ENCODE results near the gene ZNF609.

The ZNF609 gene

DNA sequence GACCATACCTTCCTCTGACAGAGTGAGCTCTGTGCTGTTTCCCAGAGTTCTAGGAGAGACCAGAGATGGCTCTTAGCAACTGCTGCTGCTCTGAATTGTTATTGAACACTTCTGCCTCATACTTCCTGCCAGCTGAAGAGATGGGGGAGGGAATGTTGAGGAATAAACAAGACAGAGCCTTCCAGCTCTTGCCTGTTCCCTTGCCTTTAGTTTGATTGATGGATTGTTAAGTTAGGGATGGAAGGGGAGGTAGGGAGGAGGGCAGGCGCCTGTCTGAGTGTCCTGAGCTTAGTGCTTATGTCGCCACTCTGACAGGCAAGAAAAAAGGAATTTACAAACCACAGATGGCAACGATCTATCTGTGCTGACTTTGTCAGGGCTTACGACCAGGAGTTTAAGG is 42.8 kb downstream of the ZNF609 start:
- no peak for DNase-seq

DNA sequence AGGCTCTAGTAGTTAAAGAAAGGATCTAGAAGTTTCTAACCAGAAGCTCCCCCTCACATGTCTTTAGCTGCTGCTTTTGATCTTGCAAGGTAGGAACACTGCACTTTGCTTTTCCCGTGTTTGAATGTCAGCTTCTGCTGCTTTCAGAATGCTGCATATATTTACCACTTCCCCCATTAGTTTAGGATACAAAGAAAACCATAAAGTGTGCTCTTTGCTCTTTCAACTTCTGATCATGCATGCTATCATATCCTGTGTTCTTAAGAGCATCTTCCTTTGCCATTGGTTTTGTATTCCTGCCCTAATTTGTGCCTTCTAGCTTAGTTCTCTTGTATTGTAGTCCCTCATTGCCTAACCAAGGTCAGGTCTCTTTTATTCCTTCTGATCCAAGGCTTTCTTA is 43.3 kb downstream of the ZNF609 start:
- DNase-seq, result no peak

DNA sequence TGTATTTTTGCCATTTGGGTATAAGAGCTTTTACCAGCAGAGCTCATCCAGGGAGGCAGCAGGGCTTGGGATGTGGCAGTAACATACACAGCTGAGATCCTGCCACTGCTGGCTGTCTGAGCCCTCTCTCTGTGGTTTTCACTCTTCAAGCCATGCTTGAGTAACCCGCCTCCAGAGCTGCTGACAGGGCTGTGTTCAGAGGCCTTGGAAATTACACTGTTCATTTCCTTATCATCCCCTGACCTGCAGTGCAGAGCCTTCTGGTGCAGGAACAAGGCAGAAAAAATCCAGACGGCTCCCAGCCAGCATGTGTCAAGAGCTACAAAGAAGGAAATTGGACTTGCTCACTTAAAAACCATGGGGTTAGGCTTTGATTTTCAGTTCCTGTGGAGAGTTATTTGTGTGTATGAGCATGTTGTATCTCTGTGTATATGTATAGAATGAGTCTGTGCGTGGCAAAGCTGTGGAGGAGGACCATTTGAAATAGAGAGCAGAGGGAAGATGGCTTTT is 47.0 kb downstream of the ZNF609 start:
- peak; percentile 93 for DNase-seq

DNA sequence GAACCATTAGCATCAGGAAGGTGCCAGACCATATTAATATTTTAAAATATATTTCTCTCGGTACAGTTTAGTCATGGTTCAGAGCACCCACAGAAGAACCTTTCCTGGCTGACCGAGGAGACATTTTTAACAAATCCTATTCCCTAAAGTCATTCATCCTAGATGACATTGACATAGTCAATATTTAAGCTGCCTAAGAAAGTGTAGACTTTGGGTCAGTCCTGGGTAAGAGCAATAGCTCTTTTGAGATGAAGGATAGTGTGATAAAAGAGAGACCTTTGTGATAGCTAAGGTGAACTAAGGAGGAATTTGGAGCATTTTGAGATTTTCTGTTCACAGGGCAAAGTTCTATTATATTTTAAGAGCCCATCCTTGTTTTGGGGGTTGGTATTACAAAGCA is 47.5 kb downstream of the ZNF609 start:
- no peak for DNase-seq

DNA sequence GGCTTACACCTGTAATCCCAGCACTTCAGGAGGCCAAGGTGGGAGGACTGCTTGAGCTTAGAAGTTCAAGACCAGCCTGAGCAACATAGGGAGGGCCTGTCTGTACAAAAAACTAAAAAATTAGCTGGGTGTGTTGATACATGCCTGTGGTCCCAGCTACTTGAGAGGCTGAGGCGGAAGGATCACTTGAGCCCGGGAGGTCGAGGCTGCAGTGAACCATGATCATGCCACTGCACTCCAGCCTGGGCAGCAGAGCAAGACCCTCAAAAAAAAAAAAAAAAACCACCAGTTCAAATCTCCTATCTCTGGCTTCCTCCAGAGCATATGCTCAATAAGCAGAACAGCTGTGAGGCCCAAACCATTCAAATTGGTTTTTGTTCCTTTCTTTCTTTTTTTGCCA is 53.4 kb downstream of the ZNF609 start:
- no peak for DNase-seq

DNA sequence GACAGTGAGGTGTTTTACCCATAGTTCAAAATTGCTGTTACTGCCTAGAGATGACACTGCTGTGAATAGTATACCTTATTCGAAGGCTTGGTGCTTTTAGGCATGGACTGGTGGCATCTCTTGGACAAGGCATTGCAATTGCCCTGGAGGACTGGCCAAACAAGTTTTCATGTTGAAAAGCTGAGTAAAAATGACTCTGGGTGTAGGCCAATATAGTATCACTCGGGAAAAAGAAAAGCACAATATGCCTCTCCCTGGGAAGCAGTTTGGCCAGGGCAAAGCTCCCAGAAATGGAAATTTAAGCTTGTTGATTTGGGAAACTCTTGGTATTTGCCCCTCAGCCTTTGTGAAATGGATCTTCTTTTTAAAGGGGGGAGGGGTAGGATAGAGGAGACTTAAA is 54.8 kb downstream of the ZNF609 start:
- DNase-seq, result no peak

DNA sequence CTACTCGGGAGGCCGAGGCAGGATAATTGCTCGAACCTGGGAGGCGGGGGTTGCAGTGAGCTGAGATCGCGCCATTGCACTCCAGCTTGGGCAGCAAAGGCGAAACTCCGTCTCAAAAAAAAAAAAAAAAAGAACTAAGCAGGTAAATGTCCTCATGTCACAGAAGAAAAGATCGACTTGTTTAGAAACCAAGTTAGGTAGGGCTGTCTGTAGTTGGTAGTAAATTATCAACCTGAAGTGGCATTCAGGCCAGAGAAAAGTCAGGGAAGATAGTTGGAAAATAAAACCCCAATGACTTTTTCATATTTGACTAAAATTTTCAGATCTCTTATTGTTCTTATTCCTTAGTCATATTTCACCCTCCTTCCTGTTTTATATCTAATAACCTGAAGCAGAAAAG is 55.4 kb downstream of the ZNF609 start:
- no peak for DNase-seq

DNA sequence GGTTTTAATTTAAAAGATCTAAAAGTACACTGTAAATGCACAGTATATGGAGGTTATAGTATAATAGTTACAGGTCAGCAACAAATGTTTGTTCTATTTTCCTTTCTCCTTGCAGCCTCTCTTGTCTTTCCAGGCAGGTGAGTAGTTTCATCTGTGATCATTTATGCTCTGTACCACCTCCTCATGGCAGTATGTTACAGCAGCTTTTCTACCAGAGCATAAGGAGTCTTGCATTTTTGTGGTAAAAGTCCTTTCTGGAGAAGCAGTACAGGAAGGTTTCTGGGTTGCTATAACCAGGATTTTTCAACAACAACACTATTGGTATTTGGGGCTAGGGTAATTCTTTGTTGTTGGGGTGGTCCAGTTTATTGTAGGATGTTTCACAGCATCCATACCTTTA is 59.5 kb downstream of the ZNF609 start:
- peak; percentile 17 for DNase-seq

DNA sequence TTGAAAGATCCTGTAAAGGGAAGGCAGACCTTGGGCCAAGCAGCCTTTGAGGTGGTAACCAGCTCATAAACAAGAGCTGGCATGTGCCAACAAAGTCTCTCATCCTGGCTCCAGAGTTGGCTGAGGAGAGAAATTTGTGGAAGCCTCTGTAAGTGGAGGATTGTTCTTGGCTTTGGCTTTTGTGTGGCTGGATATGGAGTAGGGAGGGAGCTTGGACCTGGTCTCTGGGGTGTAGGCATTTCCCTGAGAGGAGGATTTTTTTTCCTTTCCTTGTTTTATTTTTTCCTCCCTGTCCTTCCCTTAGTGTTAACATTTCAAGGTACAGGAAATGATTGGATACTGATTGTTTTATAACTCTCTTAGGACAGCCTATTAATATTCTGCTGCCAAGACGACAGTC is 60.8 kb downstream of the ZNF609 start:
- DNase-seq, result no peak

DNA sequence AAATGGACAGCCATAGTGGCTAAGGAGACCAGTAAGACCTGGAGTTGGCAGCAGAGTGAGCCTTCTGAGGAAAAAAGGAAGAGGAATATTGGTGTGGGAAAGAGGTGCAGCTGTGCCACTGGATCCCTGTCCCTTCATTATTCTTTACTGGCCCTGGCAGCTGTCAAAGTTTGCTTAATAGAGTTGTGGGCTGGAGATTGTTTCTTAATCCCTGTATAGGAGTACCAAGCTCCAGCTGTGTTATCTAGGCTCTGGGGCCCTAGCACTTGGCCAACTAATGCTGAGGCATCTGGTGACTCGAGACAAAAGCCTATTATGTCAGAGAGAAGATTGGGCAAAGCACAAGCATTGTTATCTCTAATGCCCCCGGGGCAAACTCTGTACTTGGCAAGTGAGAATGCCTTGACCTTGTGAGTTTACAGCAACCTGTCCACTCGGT is 61.4 kb downstream of the ZNF609 start:
- peak; percentile 92 for DNase-seq

DNA sequence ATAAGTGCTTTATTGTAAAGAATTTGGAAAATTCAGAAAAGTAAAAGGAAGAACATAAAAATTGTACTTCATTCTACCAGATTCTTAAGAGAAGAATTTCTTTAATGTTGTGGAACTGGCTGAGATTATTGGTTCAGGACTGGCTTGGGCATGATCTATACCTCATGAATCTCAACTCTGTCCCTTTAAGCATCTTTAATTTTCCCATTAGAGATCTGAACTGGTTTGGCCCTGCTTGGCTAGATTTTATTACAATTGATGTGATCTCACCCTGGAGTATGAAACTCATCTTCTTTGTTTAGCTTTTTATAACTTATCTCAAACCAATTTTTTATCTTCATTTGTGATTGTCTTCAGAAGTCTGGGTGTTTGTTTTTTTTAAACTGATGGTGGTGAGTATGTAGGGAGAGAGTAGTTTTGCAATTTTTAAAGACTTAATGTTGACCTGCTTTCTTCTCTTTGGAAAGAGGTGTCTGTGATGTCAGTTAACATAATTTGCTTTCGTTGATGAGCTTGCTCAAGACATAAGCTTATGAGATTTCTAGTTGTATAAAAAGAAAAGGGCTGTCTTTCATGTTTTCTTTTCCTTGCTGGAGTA is 61.9 kb downstream of the ZNF609 start:
- no peak for DNase-seq

DNA sequence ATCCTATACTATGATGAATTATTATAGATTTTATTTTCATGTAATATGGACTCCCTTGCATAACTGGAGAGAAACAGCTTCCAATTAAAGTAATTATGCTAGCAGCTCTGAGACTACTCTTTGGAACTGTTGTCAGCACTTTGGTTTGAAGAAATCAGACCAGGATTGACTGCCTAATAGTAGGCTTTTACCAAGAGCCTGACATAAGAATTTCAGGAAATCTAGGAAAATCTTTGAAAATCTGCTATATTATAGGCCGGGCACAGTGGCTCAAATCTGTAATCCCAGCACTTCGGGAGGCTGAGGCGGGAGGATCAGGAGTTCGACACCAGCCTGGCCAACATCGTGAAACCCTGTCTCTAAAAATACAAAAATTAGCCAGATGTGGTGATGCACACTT is 62.9 kb downstream of the ZNF609 start:
- no peak for DNase-seq

DNA sequence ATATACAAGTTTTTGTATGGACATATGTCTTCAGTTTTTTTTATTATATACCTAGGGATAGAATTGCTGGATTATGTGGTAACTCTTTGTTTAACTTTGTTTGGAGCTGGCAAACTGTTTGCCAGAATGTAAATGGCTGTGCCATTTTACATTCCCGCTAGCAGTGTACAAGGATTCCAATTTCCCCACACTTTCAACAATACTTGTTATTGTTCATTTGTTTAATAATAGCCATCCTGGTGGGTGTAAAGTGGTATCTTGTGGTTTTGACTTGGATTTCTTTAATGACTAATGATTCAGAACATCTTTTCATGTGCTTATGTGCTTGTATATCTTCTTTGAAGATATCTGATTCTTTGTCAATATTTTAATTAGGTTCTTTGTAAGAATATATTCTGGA is 64.4 kb downstream of the ZNF609 start:
- DNase-seq, result no peak

DNA sequence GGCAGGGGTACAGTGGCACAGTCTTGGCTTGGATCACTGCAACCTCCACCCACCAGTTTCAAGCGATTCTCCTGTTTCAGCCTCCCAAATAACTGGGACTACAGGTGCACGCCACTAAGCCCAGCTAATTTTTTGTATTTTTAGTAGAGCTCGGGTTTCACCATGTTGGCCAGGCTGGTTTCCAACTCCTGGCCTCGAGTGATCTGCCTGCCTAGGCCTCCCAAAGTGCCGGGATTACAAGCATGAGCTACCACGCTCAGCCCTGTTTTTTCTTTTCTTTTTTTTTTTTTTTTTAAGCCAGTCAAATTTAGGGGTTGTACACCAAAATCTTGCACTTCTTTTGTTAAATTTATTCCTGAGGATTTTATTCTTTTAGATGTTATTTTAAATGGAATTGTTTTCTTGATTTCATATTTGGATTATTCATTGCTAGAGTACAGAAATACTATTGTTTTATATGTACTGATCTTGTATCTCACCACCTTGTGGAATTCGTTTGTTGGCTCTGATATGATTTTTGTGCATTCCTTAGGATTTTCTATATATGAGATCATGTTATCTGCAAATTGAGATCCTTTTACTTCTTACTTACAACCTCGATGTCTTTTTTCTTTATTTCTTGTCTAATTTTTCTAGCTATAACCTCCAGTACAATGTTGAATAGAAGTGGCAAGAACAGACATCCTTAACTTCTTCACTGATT is 65.6 kb downstream of the ZNF609 start:
- no peak for DNase-seq

DNA sequence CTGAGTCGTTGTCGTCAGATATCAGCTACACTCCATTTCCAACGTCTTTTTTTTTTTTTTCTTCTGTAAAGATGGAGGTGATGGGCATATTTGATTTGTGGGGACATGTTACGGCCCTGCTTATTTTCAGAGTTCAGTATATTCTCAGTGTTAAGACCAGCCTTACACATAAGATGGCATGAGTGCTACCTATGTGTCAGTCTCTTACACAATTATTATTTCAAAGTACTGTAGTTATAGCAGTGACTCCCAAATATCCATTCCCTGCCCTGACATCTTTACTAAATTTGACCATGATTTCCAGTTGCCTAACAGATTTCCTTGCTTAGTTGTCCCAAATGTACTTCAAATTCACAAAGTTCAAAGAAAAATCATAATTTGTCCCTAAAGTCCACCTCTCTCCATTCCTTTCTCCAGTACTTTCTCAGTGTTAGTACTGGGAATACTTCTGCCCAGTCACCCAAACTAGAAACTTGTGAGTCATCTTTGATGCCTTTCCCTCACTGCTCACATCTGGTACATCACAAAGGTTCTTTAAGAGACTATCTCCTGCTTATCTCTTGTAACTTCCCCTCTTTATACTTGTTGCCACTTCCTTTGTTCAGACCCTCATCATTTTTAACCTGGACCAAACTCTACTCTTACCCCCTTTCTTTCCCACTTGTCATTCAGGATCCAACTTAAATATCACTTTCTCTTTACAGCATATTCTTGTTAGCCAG is 67.0 kb downstream of the ZNF609 start:
- peak; percentile 42 for DNase-seq

DNA sequence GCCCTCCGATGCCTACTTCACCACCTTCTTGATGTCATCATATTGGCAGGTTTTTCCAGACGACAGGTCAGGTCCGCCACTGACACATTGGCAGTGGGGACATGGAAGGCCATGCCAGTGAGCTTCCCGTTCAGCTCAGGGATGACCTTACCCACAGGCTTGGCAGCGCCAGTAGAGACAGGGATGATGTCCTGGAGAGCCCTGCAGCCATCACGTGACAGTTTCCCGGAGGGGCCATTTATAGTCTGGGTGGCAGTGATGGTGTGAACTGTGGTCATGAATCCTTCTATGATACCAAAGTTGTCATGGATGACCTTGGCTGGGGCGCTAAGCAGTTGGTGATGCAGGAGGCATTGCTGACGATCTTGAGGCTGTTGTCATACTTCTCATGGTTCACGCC is 68.5 kb downstream of the ZNF609 start:
- DNase-seq, result no peak

DNA sequence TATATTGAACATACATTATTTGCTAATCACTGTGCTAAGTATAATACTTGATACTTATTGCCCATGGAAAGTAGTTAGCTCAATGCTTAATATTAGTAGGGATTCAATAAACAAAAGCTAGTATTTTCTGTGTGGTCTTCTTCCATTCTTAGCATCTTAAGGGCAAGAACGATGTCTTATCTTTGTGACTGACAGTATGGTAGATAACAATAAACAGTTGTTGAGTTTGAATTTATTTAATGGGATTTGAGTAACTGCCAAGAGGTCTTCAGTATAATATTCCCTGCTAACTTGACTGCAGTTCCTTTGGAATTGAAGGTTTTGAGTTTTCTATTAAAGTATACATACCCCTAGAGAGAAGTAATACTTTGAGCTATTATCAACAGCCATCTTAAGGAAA is 70.1 kb downstream of the ZNF609 start:
- DNase-seq, result no peak

DNA sequence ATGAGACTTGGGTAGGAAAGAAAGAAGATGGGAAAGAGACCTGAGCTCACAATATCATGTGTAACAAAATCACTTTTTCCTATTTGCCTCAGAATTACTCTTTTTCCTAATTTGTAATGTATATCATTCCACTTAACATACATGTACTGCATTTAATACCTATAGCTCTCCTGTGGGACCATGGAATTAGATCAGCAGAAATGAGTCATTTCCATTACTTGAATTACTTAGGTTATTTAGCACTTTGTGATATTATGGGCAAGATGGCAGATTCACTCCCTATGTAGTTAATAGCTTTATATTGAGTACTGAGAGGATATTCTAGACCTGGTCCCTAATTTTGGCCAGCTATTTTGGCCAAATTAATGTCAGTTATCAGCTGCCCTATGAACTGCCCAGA is 70.5 kb downstream of the ZNF609 start:
- DNase-seq, result no peak

DNA sequence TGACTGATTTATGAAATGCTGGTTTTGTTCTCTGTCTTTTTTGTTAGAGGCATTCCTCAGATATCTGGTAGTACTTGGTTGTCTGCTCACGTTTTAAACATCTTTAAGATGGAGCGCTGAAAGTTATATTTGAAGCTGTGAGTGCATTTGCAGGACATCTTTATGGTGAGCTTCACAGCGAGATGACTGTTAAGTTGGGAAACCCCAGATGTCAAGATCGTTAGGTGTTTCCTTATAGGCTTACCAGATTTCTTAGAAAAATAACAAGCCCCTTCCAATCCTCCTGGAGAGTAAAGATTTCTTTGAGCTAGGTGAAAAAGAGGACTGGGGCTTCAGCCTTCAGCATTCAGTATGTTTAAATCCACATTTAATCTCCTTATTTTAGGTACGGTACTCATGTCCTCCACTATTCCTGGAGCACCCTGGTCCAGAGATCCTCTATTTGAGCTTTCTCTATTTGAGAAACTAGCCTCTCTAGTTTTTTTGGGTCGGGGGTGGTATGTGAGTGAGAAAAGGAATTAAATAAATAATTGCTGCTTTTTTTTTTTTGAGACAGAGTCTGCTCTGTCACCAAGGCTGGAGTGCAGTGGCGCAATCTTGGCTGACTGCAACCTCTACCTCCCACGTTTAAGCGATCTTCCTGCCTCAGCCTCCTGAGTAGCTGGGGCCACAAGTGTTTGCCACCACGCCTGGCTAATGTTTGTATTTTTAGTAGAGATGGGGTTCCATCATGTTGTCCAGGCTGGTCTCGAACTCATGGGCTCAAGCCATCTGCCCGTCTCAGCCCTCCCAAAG is 72.3 kb downstream of the ZNF609 start:
- DNase-seq, result no peak

DNA sequence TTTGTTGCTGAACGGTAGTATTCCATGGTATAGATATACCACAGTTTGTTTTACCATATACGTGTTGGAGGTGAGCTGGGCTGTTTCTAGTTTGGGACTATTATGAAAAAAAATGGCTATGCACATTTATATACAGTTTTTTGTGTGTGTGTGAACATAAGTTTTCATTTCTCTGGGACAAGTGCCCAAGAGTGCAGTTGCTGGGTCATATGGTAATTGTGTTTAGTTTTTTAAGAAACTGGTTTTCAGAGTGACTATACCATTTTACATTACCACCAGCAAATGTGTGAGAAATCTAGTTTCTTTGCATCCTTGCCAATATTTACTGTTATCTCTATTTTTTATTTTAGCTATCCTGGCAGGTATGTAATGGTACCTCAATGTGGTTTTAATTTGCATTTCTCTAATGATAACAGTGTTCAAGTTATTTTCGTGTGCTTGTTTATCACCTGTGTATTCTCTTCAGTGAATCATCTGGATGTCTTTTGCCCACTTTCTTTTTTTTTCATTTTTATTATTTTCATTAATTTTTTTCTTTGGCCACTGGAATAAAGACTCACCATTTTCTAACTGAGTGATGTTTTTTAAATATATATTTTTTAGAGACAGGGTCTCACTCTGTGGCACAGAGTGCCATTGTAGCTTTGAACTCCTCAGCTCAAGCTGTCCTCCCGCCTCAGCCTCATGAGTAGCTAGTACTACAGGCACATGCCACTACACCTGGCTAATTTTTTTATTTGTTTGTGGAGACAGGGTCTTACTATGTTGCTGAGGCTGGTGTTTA is 75.3 kb downstream of the ZNF609 start:
- no peak for DNase-seq

DNA sequence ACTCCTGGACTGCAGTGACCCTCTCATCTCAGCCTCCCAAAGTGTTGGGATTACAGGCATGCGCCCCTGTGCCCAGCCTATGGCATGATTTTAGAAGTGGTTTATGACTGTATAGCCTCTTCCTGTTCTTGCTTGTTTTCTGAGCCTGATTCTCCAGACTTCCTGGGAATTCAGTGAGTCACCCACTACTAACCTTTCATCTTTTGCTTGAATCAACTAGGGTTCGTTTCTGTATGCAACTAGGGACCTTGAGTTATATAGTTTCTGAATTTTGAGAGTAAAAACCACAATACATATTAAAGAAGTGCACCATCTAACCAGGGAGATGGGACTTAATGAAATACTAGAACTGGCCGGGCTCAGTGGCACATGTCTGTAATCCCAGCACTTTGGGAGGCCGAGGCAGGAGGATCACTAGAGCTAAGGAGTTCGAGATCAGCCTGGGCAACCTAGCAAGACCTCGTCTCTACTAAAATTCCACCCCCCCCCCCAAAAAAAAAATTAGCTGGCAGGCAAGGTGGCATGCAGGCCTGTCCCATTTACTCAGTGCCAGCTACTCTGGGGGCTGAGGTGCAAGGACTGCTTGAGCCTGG is 76.0 kb downstream of the ZNF609 start:
- no peak for DNase-seq

DNA sequence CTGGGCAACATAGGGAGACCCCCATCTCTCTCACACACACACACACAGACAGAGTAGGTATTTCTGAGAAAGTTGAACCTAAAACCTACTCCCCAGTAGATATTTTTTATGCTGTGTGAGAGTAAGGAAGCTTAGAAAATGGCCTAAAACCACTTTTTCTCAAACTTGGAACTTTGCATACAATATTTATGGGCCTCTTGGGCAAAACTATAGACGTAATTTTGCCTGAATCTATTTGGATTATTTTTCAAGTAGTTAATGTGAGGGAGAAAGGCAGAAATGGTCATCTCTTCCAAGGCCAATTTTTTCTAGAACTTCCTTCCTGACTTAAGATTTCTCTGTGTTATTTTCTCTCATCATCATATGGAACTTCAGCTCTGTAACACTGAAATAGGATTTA is 81.7 kb downstream of the ZNF609 start:
- no peak for DNase-seq

Data from OCI-M1 (cell line).